ENCODE results near the gene LHX2.

The LHX2 gene

GRCh38 chr9:124014211-124014955 lies 2.8 kb downstream of the LHX2 start:
- DNase-seq: no peak

- no peak for DNase-seq
Observed at GRCh38 chr9:124014956-124015660, 3.5 kb downstream of the LHX2 start.

- no peak for DNase-seq
Observed at GRCh38 chr9:124015661-124016131, 4.1 kb downstream of the LHX2 start.

- DNase-seq: no peak
Observed at GRCh38 chr9:124016175-124017050, 4.8 kb downstream of the LHX2 start.

GRCh38 chr9:124017051-124017928 lies 5.7 kb downstream of the LHX2 start:
- no peak for DNase-seq

- DNase-seq: no peak
Observed at GRCh38 chr9:124017929-124018729, 6.6 kb downstream of the LHX2 start.

GRCh38 chr9:124018730-124019697 lies 7.4 kb downstream of the LHX2 start:
- no peak for DNase-seq

GRCh38 chr9:124019771-124020519 lies 8.4 kb downstream of the LHX2 start:
- DNase-seq: no peak

GRCh38 chr9:124020520-124021384 lies 9.2 kb downstream of the LHX2 start:
- DNase-seq: no peak

- DNase-seq: no peak
Observed at GRCh38 chr9:124021385-124021769, 9.8 kb downstream of the LHX2 start.

GRCh38 chr9:124022201-124023121 lies 10.9 kb downstream of the LHX2 start:
- no peak for DNase-seq

GRCh38 chr9:124024107-124024506 lies 12.5 kb downstream of the LHX2 start:
- no peak for DNase-seq

- DNase-seq: no peak
Observed at GRCh38 chr9:124029617-124030016, 18.0 kb downstream of the LHX2 start.

GRCh38 chr9:124030969-124031451 lies 19.4 kb downstream of the LHX2 start:
- no peak for DNase-seq

- no peak for DNase-seq
Observed at GRCh38 chr9:124032247-124032646, 20.7 kb downstream of the LHX2 start.

- no peak for DNase-seq
Observed at GRCh38 chr9:124033348-124033747, 21.8 kb downstream of the LHX2 start.

- no peak for DNase-seq
Observed at GRCh38 chr9:124033967-124034366, 22.4 kb downstream of the LHX2 start.

Measured in T-helper 2 cell (primary cell).